Duodenal mucosa (tissue), 2 donors: ENCODE measurements around the gene BEST4.
A peak's percentile ranks its signal among the peaks of the same experiment; 100 is the strongest.
"Not testable (repeated sequence)": the region's sequence is repeated elsewhere in the genome, so short reads cannot be mapped to it uniquely, and the experiment has no call there.

ENCODE experiments used
- H3K27ac ChIP-seq: one replicate; pipeline ENCODE4 v1.7.0; 2013; ENCODE audit warnings: low read depth, low read length
- H3K27me3 ChIP-seq, 2 donors: one replicate each; pipeline ENCODE4 v1.7.0; 2013; ENCODE audit warnings: low read length in 2 of 2, control low read depth in 1 of 2; ENCODE audit not compliant: insufficient read depth in 2 of 2, control insufficient read depth in 1 of 2
- H3K36me3 ChIP-seq, 2 donors: one replicate each; pipeline ENCODE4 v1.7.0; 2013; ENCODE audit warnings: low read length in 2 of 2, control low read depth in 1 of 2; ENCODE audit not compliant: insufficient read depth in 2 of 2, control insufficient read depth in 1 of 2
- H3K4me1 ChIP-seq, 2 donors: one replicate each; pipeline ENCODE4 v1.7.0; 2013; ENCODE audit warnings: low read length in 2 of 2, control low read depth in 1 of 2; ENCODE audit not compliant: insufficient read depth in 2 of 2, control insufficient read depth in 1 of 2
- H3K4me3 ChIP-seq, 2 donors: one replicate each; pipeline ENCODE4 v1.7.0; 2013; ENCODE audit warnings: low read length in 2 of 2, low read depth in 1 of 2
- H3K9ac ChIP-seq, 2 donors: one replicate each; pipeline ENCODE4 v1.7.0; 2013; ENCODE audit warnings: low read length in 2 of 2, low read depth in 1 of 2
- H3K9me3 ChIP-seq, 2 donors: one replicate each; pipeline ENCODE4 v1.7.0; 2013; ENCODE audit warnings: low read length in 2 of 2, control low read depth in 1 of 2; ENCODE audit not compliant: control insufficient read depth in 1 of 2

The BEST4 gene

GRCh38 chr1:44799770-44800584, 12.0 kb upstream of the BEST4 start, which contains the start of gene PLK3:
PLK3 (plus strand) TSS chr1:44800377; CDS start chr1:44800464, 87 bp downstream.
- Histone ChIP-seq H3K9ac (peak within 1 kb of the TSS; percentile 81 to 87), H3K36me3 (peaks cover 13 to 25% of the 10 kb centered on the region in 2 donors), H3K27me3 (no peaks in the 10 kb centered on the region), H3K9me3 (no peaks in the 10 kb centered on the region), H3K4me1 (peaks cover 18 to 23% of the 10 kb centered on the region in 2 donors), H3K27ac (peak within 1 kb of the TSS; percentile 96), H3K4me3 (peak within 1 kb of the TSS; percentile 71 to 73)

DNA sequence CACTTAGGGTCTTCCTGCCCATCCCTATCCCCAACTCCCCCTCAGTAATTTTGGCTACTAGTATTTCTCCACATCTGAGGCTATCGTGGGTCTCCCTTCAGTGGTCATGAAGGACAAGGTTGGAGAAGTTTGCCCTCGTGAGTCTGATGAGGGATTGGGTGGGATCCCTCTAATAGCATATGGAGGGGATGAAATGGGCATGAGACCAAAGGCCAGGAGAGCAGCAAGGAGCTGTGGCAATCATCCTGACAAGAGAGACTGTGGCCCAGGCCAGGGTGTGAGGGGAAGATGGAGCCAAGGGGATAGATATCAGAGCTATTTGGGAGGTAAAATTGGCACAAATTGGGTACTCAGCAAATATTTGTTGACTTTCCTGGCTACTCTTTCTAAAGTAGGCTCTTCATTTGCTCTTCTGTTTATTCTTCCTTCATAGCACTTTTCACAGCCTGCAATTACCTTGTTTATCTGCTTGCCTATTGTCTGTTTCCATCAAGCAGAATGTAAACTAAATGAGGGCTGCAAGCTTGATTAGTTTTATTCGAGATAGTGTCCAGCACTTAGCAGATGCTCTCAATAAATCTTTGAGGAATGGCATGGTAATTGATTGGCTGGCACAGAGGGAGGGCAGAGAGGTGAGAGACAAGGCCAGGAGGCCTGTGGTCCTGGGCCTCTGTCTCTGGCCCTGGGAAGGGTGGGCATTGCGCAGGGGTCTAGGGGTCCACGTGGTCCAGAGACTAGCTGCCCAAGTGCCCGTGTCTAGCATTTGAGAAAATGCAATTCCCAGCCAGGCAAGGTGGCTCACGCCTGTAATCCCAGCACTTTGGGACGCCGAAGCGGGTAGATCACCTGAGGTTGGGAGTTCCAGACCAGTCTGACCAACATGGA, 10.8 kb upstream of the BEST4 start:
- H3K4me3 ChIP-seq: no peak overlapping the region
- H3K36me3 ChIP-seq: peaks cover 13% of the 10 kb centered on the region in 2 donors
- no peaks in the 10 kb centered on the region for H3K9me3 ChIP-seq
- no peak overlapping the region for H3K9ac ChIP-seq
- peaks cover 18 to 23% of the 10 kb centered on the region in 2 donors for H3K4me1 ChIP-seq
- no peak overlapping the region for H3K27ac ChIP-seq
- no peaks in the 10 kb centered on the region for H3K27me3 ChIP-seq

DNA sequence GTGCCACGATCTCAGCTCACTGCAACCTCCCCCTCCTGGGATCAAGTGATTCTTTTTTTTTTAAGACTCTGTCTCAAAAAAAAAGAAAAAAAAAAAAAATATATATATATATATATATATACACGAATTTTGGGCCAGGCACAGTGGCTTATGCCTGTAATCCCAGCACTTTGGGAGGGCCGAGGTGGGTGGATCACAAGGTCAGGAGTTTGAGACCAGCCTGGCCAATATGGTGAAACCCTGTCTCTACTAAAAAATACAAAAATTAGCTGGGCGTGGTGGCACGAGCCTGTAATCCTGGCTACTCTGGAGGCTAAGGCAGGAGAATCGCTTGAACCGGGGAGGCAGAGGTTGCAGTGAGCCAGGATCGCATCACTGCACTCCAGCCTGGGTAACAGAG, 9.9 kb upstream of the BEST4 start:
- H3K9me3 ChIP-seq, H3K36me3 ChIP-seq, H3K9ac ChIP-seq, H3K27ac ChIP-seq, H3K4me3 ChIP-seq, H3K27me3 ChIP-seq: not testable (repeated sequence)
- peaks cover 15 to 23% of the 10 kb centered on the region in 2 donors for H3K4me1 ChIP-seq

DNA sequence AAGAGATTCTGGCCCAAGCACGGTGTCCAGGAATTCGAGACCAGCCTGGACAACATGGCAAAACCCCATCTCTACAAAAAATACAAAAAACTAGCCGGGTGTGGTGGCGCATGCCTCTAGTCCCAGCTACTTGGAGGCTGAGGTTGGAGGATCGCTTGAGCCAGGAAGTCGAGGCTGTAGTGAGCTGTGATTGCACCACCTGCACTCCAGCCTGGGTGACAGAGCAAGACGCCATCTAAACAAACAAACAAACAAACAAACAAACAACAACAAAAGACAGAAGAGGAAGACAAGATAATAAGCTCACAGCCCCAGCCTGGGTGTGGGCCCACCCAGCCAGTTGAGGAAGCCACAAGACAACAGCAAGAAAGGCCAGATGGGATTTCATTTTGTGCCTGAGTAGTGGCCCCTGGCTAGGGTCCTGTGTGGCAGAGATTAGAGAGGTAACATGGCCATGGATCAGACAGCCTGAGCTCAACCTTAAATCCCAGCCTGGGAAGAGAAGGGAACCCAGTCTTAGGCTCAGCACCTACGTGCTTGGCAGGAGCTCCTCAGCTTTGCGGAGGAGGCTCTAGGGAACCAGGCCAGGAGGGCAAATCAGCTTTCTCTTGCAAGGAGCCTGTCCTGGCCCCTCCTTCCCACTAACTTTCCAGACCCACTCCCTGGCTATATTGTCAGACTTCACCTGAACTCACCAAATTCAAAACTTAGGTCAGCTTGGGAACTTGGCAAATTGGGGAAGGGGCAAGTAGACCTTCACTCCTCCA, 4.9 kb upstream of the BEST4 start:
- H3K4me3 ChIP-seq: no peak overlapping the region
- no peaks in the 10 kb centered on the region for H3K36me3 ChIP-seq
- no peak overlapping the region for H3K27ac ChIP-seq
- no peaks in the 10 kb centered on the region for H3K9me3 ChIP-seq
- no peak overlapping the region for H3K9ac ChIP-seq
- peaks cover 0 to 4% of the 10 kb centered on the region in 2 donors for H3K4me1 ChIP-seq
- no peaks in the 10 kb centered on the region for H3K27me3 ChIP-seq

GRCh38 chr1:44790968-44791801, 3.2 kb upstream of the BEST4 start:
- Histone ChIP-seq H3K9ac (no peak overlapping the region), H3K4me3 (no peak overlapping the region), H3K36me3 (no peaks in the 10 kb centered on the region), H3K4me1 (peaks cover 4 to 10% of the 10 kb centered on the region in 2 donors), H3K27ac (no peak overlapping the region), H3K27me3 (no peaks in the 10 kb centered on the region), H3K9me3 (no peaks in the 10 kb centered on the region)

DNA sequence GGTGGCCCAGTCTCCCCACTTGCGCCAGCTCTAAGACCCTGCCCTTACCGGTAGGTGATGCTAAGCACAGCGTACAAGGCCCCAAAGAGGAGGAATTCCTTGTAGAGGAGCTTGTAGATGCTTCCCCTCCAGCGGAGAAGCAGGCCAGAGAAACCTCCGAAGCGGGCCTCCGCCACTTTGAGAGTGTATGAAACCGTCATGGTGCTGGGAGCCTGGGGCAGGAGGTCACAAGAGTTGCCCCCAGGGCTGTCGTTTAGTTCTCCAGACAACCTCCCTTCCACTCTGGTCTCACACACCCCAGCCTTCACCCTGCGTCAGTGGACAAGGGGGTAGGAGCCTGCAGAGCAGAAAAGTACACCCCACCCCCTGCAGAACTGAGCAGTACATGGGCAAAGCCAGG, 464 bp downstream of the BEST4 start:
- Histone ChIP-seq H3K27me3 (no peaks in the 10 kb centered on the region), H3K27ac (no peak overlapping the region), H3K9me3 (no peaks in the 10 kb centered on the region), H3K4me1 (peaks cover 16 to 27% of the 10 kb centered on the region in 2 donors), H3K9ac (no peak overlapping the region), H3K36me3 (no peaks in the 10 kb centered on the region), H3K4me3 (no peak overlapping the region)

- Histone ChIP-seq H3K27me3 (no peaks in the 10 kb centered on the region), H3K36me3 (no peaks in the 10 kb centered on the region), H3K4me1 (peaks cover 16 to 27% of the 10 kb centered on the region in 2 donors), H3K4me3 (peak overlapping the region in 1 of 2 donors; percentile 69), H3K9me3 (no peaks in the 10 kb centered on the region), H3K9ac (peak overlapping the region in 1 of 2 donors; percentile 63), H3K27ac (no peak overlapping the region)
Measured at GRCh38 chr1:44786841-44787426, 1.0 kb downstream of the BEST4 start.

- Histone ChIP-seq H3K4me3 (peak overlapping the region; percentile 69), H3K9ac (peak overlapping the region; percentile 5 to 63), H3K36me3 (peaks cover 3% of the 10 kb centered on the region in 2 donors), H3K4me1 (peaks cover 16 to 24% of the 10 kb centered on the region in 2 donors), H3K9me3 (no peaks in the 10 kb centered on the region), H3K27ac (no peak overlapping the region), H3K27me3 (no peaks in the 10 kb centered on the region)
Measured at GRCh38 chr1:44786138-44786840, 1.7 kb downstream of the BEST4 start.
